HepG2 (cell line): ENCODE results near the gene KIAA1755. TPM values are rescaled to one million over a fixed set of nuclear protein-coding genes. Genes with fewer than 3 reads are reported as not detected.
A peak's percentile ranks its signal among the peaks of the same experiment; 100 is the strongest.

ENCODE experiments used
- ATAC-seq: fragments of 200-7000 bp; cut with Tn5 transposase; 3 replicates; pipeline ENCODE4 v1.9.1; 2020; ENCODE audit warnings: mild to moderate bottlenecking, moderate library complexity
- BruUV-seq: library from RNA; stranded (reverse); fragments of 400-500 nt; replicated peaks from 2 replicates; lab custom pipeline; 2021; lab: Mats Ljungman, UMichigan
- CTCF ChIA-PET: fragments of 300-600 bp; formaldehyde crosslinking; extraction: SDS; loops from one replicate; lab custom pipeline; 2021; ENCODE audit warnings: low total read pairs, inconsistent platforms, low intra/inter-chr PET ratio; lab: Yijun Ruan, JAX
- POLR2A ChIA-PET: fragments of 350-600 bp; sonication (Branson Sonifier 250); formaldehyde crosslinking; loops from one replicate; lab custom pipeline; 2020; ENCODE audit warnings: antibody characterized with exemption, inconsistent platforms; lab: Yijun Ruan, JAX
- DNase-seq: peaks from one replicate; pipeline ENCODE4 v3.0.0-alpha.2; 2015; ENCODE audit warnings: low spot score
- FAIRE-seq: peaks from 3 replicates; lab custom pipeline; 2011; peaks lifted over from hg19 to GRCh38; lab: Jason Lieb, UNC
- H2AFZ ChIP-seq: one replicate; pipeline ENCODE4 v1.6.1; 2011; ENCODE audit warnings: low read length, inconsistent platforms
- H3K27ac ChIP-seq: fragments of 300-600 bp; 3 replicates; pipeline ENCODE4 v1.8.0; 2011; ENCODE audit warnings: mixed run types, mild to moderate bottlenecking, mixed read lengths, low read length, inconsistent platforms; ENCODE audit not compliant: insufficient read depth; ENCODE audit errors: extremely low read length
- H3K27me3 ChIP-seq, 2 experiments: fragments of 200-600 bp in 1 of 2; 2 replicates in 1 of 2; 3 replicates in 1 of 2; pipeline versions ENCODE4 v1.6.0 to v1.8.0; 2011; ENCODE audit warnings: low read length in 2 of 2, mild to moderate bottlenecking in 2 of 2, moderate library complexity in 2 of 2, inconsistent platforms in 1 of 2; ENCODE audit not compliant: insufficient read depth in 2 of 2, control insufficient read depth in 1 of 2
- H3K36me3 ChIP-seq, 2 experiments: fragments of 200-600 bp in 1 of 2; replicated peaks in 1 of 2; 2 replicates in 1 of 2; 3 replicates in 1 of 2; pipeline versions ENCODE4 v1.5.1 to v1.8.0; 2011; ENCODE audit warnings: low read length in 2 of 2, inconsistent platforms in 1 of 2; ENCODE audit not compliant: insufficient read depth in 2 of 2, control insufficient read depth in 1 of 2
- H3K4me1 ChIP-seq: 2 replicates; pipeline ENCODE4 v1.5.1; 2012; ENCODE audit warnings: low read length, inconsistent platforms; ENCODE audit not compliant: insufficient read depth
- H3K4me2 ChIP-seq: 2 replicates; pipeline ENCODE4 v1.6.0; 2011; ENCODE audit warnings: low read depth, low read length, inconsistent platforms
- H3K4me3 ChIP-seq, 3 experiments: fragments of 200-600 bp in 1 of 3; sonication (generic), shearing (Covaris generic) in 1 of 3; replicated peaks in 1 of 3; 2 replicates each; pipeline ENCODE4 v1.5.1; 2011 to 2016; ENCODE audit warnings: low read length in 3 of 3, inconsistent platforms in 2 of 3, low read depth in 2 of 3, mild to moderate bottlenecking in 2 of 3, control low read depth in 1 of 3, mixed read lengths in 1 of 3; ENCODE audit not compliant: insufficient read depth in 1 of 3
- H3K79me2 ChIP-seq: one replicate; pipeline ENCODE4 v1.6.1; 2011; ENCODE audit warnings: low read length, inconsistent platforms; ENCODE audit not compliant: insufficient read depth
- H3K9ac ChIP-seq: 2 replicates; pipeline ENCODE4 v1.6.0; 2011; ENCODE audit warnings: mild to moderate bottlenecking, low read depth, low read length, inconsistent platforms; ENCODE audit not compliant: insufficient read depth
- H3K9me3 ChIP-seq: 2 replicates; pipeline ENCODE4 v1.5.1; 2012; ENCODE audit warnings: mild to moderate bottlenecking, low read length
- H4K20me1 ChIP-seq: 2 replicates; pipeline ENCODE4 v1.6.0; 2011; ENCODE audit warnings: inconsistent platforms, mild to moderate bottlenecking, low read length, moderate library complexity; ENCODE audit not compliant: insufficient read depth
- CEBPG ChIP-seq: IDR thresholded peaks from 2 replicates; pipeline ENCODE4 v1.6.1; 2016
- EEA1 ChIP-seq: sonication (generic); formaldehyde crosslinking; IDR thresholded peaks from 2 replicates; pipeline ENCODE4 v1.5.1; 2020; ENCODE audit warnings: mild to moderate bottlenecking, missing genetic modification reagents, borderline replicate concordance
- GATAD1 ChIP-seq: IDR thresholded peaks from 2 replicates; pipeline ENCODE4 v1.6.1; 2016; ENCODE audit warnings: missing genetic modification reagents, missing compliant biosample characterization
- KDM5A ChIP-seq: fragments of 200-600 bp; sonication (generic); IDR thresholded peaks from 2 replicates; pipeline ENCODE4 v1.7.0; 2018; ENCODE audit warnings: antibody characterized with exemption, mild to moderate bottlenecking, low read length, borderline replicate concordance
- KLF16 ChIP-seq, 2 experiments: sonication (generic) in 1 of 2; formaldehyde crosslinking in 1 of 2; IDR thresholded peaks; 2 replicates each; pipeline versions ENCODE4 v1.6.1 to v1.8.0; 2016 to 2023; ENCODE audit warnings: missing genetic modification reagents in 2 of 2, missing compliant biosample characterization in 1 of 2
- MAFF ChIP-seq: IDR thresholded peaks from 2 replicates; pipeline ENCODE4 v1.6.1; 2011; ENCODE audit warnings: low read depth, low read length, improper control_type of control experiment
- MED13 ChIP-seq: sonication (generic); formaldehyde crosslinking; IDR thresholded peaks from 2 replicates; pipeline ENCODE4 v1.5.0; 2020; ENCODE audit warnings: missing genetic modification reagents
- PAWR ChIP-seq: sonication (generic); formaldehyde crosslinking; IDR thresholded peaks from 2 replicates; pipeline ENCODE4 v1.4.0; 2020; ENCODE audit warnings: missing genetic modification reagents, mild to moderate bottlenecking, borderline replicate concordance
- RFX5 ChIP-seq: IDR thresholded peaks from 2 replicates; pipeline ENCODE4 v1.6.1; 2011; ENCODE audit warnings: low read depth, low read length, improper control_type of control experiment
- SIX4 ChIP-seq: sonication (generic); formaldehyde crosslinking; IDR thresholded peaks from 2 replicates; pipeline ENCODE4 v1.4.0; 2020; ENCODE audit warnings: missing genetic modification reagents
- SOX13 ChIP-seq, 3 experiments: fragments of 450-650 bp in 1 of 3; sonication (generic) in 1 of 3; formaldehyde crosslinking in 1 of 3; IDR thresholded peaks in 2 of 3; conservative IDR thresholded peaks in 1 of 3; 2 replicates each; pipeline versions ENCODE4 v1.5.0 to v1.6.1; 2016 to 2020; ENCODE audit warnings: antibody characterized with exemption in 1 of 3, mild to moderate bottlenecking in 1 of 3, missing compliant biosample characterization in 1 of 3, missing genetic modification reagents in 1 of 3, moderate library complexity in 1 of 3
- XRCC5 ChIP-seq: fragments of 200-400 bp; formaldehyde crosslinking; optimal IDR thresholded peaks from 2 replicates; pipeline ENCODE3; 2017; ENCODE audit warnings: mild to moderate bottlenecking, low read length
- ZFP90 ChIP-seq: sonication (generic); formaldehyde crosslinking; IDR thresholded peaks from 2 replicates; pipeline ENCODE4 v1.8.0; 2022; ENCODE audit warnings: missing genetic modification reagents, mild to moderate bottlenecking, inconsistent platforms, borderline replicate concordance
- ZFY ChIP-seq: sonication (generic); formaldehyde crosslinking; IDR thresholded peaks from 2 replicates; pipeline ENCODE4 v1.4.0; 2020; ENCODE audit warnings: missing genetic modification reagents
- ZNF12 ChIP-seq: sonication (generic); formaldehyde crosslinking; IDR thresholded peaks from 2 replicates; pipeline ENCODE4 v1.5.0; 2020; ENCODE audit warnings: missing genetic modification reagents
- ZNF329 ChIP-seq: sonication (generic); formaldehyde crosslinking; IDR thresholded peaks from 2 replicates; pipeline ENCODE4 v1.9.0; 2021; ENCODE audit warnings: low read depth, mild to moderate bottlenecking, missing genetic modification reagents
- ZNF530 ChIP-seq: sonication (generic); formaldehyde crosslinking; IDR thresholded peaks from 2 replicates; pipeline ENCODE4 v1.5.0; 2020; ENCODE audit warnings: low read depth, mild to moderate bottlenecking, missing genetic modification reagents
- ZNF709 ChIP-seq: sonication (generic); formaldehyde crosslinking; IDR thresholded peaks from 2 replicates; pipeline ENCODE4 v1.5.0; 2020; ENCODE audit warnings: mild to moderate bottlenecking, missing genetic modification reagents
- ZNF720 ChIP-seq: sonication (generic); formaldehyde crosslinking; IDR thresholded peaks from 2 replicates; pipeline ENCODE4 v1.4.0; 2020; ENCODE audit warnings: missing genetic modification reagents
- ZNF761 ChIP-seq: sonication (generic); formaldehyde crosslinking; conservative IDR thresholded peaks from 2 replicates; pipeline ENCODE4 v1.4.0; 2020; ENCODE audit warnings: mild to moderate bottlenecking, missing genetic modification reagents
- WGBS: methylation state at CpG from one replicate; pipeline ENCODE4 v1.1.6; 2017; ENCODE audit warnings: low lambda C conversion rate; 5-methylcytosine and 5-hydroxymethylcytosine counted together
- in situ Hi-C: cut with HindIII; loops from 2 replicates; pipeline ENCODE4 v1.10.0; 2017; ENCODE audit warnings: low pct_unique_long_range_greater_than_20kb; ENCODE audit not compliant: extremely low pct_ligation_motif_present
- intact Hi-C: fragments of 100-400 bp; cut with micrococcal nuclease; formaldehyde crosslinking; loops from one replicate; pipeline ENCODE4 v1.10.0; 2022; ENCODE audit not compliant: unreplicated experiment
- polyA plus RNA-seq, 8 experiments: library from polyadenylated mRNA; depleted of rRNA in 3 of 8; stranded (reverse) in 7 of 8; unstranded in 1 of 8; fragments of >200 nt; fragmentation: Illumina TruSeq in 4 of 8; extraction: Trizol in 4 of 8; gene quantifications; 2 replicates each; pipeline versions ENCODE4 v1.2.1 to v1.2.3, GENCODE V29; 2011 to 2016; ENCODE audit warnings: low read depth in 4 of 8, missing spikeins in 1 of 8, mixed read lengths in 1 of 8; ENCODE audit not compliant: insufficient read depth in 1 of 8
- total RNA-seq, 5 experiments: library from RNA; depleted of rRNA; stranded (reverse); fragments of >200 nt; fragmentation: Illumina TruSeq; extraction: Trizol; gene quantifications; 2 replicates each; pipeline ENCODE4 v1.2.3, GENCODE V29; 2016; ENCODE audit warnings: low read depth in 1 of 5
- TF ChIP-seq, protein P1 (sequence below): IDR thresholded peaks from 2 replicates; pipeline ENCODE4 v1.6.1; 2012; ENCODE audit warnings: low read depth, low read length, improper control_type of control experiment
- TF ChIP-seq, protein P2 (sequence below): IDR thresholded peaks from 2 replicates; pipeline ENCODE4 v1.6.1; 2018; ENCODE audit warnings: missing genetic modification reagents
- TF ChIP-seq, protein P3 (sequence below): IDR thresholded peaks from 2 replicates; pipeline ENCODE4 v1.6.1; 2016; ENCODE audit warnings: low read depth

KIAA1755 gene
- total and polyA plus RNA-seq, 2 of the 13 experiments (the other 11 are each of a cell fraction or from before 2014, with no cell fraction given): 0.04 TPM; not detected in 1

DNA sequence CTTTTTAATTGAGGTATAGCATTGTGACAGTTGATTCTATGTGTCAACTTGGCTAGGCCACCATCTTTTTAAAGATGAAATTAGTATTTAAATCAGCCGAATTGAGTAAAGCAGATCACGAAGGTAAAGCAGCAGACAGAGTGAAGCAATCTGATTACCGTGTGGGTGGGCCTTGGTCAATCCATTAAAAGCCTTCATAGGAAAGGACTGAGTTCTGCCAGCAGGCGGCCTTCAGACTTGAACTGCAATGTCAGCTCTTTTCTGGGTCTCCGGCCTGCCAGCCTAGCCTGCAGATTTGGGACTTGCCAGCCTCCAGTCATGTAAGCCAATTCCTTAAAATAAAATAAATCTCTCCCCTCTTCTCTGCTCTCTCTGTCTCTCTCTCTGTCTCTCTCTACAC is 73.0 kb downstream of the KIAA1755 start:
- Histone ChIP-seq H3K27me3 (peaks cover 6 to 46% of the 10 kb centered on the region in 2 experiments; a peak in 4 of 5 replicates), H3K9ac (no peak overlapping the region), H3K27ac (no peak overlapping the region), H2AFZ (no peak overlapping the region), H3K4me2 (no peak overlapping the region), H3K36me3 (no peaks in the 10 kb centered on the region), H3K4me1 (no peaks in the 10 kb centered on the region), H3K79me2 (no peaks in the 10 kb centered on the region), H3K4me3 (no peak overlapping the region), H3K9me3 (no peaks in the 10 kb centered on the region), H4K20me1 (no peaks in the 10 kb centered on the region)
- CTCF ChIA-PET: interaction anchor here (1.5 kb wide), 1 partner anchor 35 kb away, joined by 3 read pairs; no protein-coding TSS in a partner anchor
- intact Hi-C loops: loop anchor here (5.0 kb wide), 1 partner anchor 35 kb away; no protein-coding TSS in a partner anchor
- ATAC-seq: peak; percentile 96
- 3% methylated on average over 5 of the region's 5 CpGs for WGBS
- peak; percentile 65 for FAIRE-seq
- no TSS peak for BruUV-seq
- POLR2A ChIA-PET: interaction anchor here (1.0 kb wide), 1 partner anchor 154 kb away, joined by 4 read pairs; the partner anchor contains the start of gene RPRD1B
- DNase-seq: peak; percentile 72
- in situ Hi-C loops: no loop called here
- TF ChIP-seq KLF16 (CRISPR knock-in tag; IDR thresholded peaks at IDR 0.05): no peak
- TF ChIP-seq ZNF329 (CRISPR knock-in tag): no peak
- TF ChIP-seq ZNF720: no peak
- no peak for TF ChIP-seq ZNF761
- TF ChIP-seq MAFF: peak; percentile 100
- no peak for TF ChIP-seq ZFP90 (CRISPR knock-in tag)
- TF ChIP-seq SOX13 (IDR thresholded peaks at IDR 0.05): no peak
- TF ChIP-seq SOX13 (CRISPR knock-in tag; conservative IDR thresholded peaks at IDR 0.05 in 1 of 2, IDR thresholded peaks at IDR 0.05 in 1 of 2): 0 out of 4 replicates have a peak, but pooled peaks of 1 of the 2 experiments have one; percentile 70
- TF ChIP-seq KDM5A: no peak
- no peak for TF ChIP-seq ZNF709 (CRISPR knock-in tag)
- peak; percentile 61 for TF ChIP-seq XRCC5
- 0 out of 2 replicates have a peak, but pooled peaks have one; percentile 20 for TF ChIP-seq GATAD1 (CRISPR knock-in tag)
- no peak for TF ChIP-seq SIX4 (CRISPR knock-in tag)
- TF ChIP-seq, protein P1, sequence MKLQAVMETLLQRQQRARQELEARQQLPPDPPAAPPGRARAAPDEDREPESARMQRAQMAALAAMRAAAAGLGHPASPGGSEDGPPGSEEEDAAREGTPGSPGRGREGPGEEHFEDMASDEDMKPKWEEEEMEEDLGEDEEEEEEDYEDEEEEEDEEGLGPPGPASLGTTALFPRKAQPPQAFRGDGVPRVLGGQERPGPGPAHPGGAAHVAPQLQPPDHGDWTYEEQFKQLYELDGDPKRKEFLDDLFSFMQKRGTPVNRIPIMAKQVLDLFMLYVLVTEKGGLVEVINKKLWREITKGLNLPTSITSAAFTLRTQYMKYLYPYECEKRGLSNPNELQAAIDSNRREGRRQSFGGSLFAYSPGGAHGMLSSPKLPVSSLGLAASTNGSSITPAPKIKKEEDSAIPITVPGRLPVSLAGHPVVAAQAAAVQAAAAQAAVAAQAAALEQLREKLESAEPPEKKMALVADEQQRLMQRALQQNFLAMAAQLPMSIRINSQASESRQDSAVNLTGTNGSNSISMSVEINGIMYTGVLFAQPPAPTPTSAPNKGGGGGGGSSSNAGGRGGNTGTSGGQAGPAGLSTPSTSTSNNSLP: peak; percentile 57; the same call in 1 of the 2 replicates
- no peak for TF ChIP-seq ZNF530 (CRISPR knock-in tag)
- peak; percentile 54; the same call in 1 of the 2 replicates for TF ChIP-seq RFX5
- TF ChIP-seq, protein P2, sequence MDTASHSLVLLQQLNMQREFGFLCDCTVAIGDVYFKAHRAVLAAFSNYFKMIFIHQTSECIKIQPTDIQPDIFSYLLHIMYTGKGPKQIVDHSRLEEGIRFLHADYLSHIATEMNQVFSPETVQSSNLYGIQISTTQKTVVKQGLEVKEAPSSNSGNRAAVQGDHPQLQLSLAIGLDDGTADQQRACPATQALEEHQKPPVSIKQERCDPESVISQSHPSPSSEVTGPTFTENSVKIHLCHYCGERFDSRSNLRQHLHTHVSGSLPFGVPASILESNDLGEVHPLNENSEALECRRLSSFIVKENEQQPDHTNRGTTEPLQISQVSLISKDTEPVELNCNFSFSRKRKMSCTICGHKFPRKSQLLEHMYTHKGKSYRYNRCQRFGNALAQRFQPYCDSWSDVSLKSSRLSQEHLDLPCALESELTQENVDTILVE (CRISPR knock-in tag): 0 out of 2 replicates have a peak, but pooled peaks have one; percentile 33
- TF ChIP-seq ZFY (CRISPR knock-in tag): no peak
- TF ChIP-seq ZNF12 (CRISPR knock-in tag): no peak
- TF ChIP-seq MED13 (CRISPR knock-in tag): no peak
- no peak for TF ChIP-seq EEA1 (CRISPR knock-in tag)
- TF ChIP-seq, protein P3, sequence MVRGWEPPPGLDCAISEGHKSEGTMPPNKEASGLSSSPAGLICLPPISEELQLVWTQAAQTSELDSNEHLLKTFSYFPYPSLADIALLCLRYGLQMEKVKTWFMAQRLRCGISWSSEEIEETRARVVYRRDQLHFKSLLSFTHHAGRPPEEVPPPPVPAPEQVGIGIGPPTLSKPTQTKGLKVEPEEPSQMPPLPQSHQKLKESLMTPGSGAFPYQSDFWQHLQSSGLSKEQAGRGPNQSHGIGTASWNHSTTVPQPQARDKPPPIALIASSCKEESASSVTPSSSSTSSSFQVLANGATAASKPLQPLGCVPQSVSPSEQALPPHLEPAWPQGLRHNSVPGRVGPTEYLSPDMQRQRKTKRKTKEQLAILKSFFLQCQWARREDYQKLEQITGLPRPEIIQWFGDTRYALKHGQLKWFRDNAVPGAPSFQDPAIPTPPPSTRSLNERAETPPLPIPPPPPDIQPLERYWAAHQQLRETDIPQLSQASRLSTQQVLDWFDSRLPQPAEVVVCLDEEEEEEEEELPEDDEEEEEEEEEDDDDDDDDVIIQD (CRISPR knock-in tag): no peak
- TF ChIP-seq PAWR (CRISPR knock-in tag): no peak
- TF ChIP-seq CEBPG (CRISPR knock-in tag): peak; percentile 83
